DND-41 (cell line): Measurements from ENCODE around the gene CHMP4A.
A peak's percentile ranks its signal among the peaks of the same experiment; 100 is the strongest.

Source experiments
- ATAC-seq: fragments of 200-7000 bp; cut with Tn5 transposase; 3 replicates; pipeline ENCODE4 v1.9.1; 2021; ENCODE audit warnings: low read depth; ENCODE audit not compliant: insufficient read depth
- DNase-seq: peaks from one replicate; pipeline ENCODE4 v3.0.0-alpha.2; 2020
- H2AFZ ChIP-seq: 2 replicates; pipeline ENCODE4 v1.6.0; 2012; ENCODE audit warnings: low read depth, low read length
- H3K27ac ChIP-seq: 2 replicates; pipeline ENCODE4 v1.5.1; 2012; ENCODE audit warnings: low read length, inconsistent platforms
- H3K27me3 ChIP-seq: fragments of 200-600 bp; sonication (generic); 2 replicates; pipeline ENCODE4 v1.6.0; 2012; ENCODE audit warnings: low read length, mild to moderate bottlenecking, inconsistent platforms; ENCODE audit not compliant: insufficient read depth, poor library complexity
- H3K36me3 ChIP-seq: 2 replicates; pipeline ENCODE4 v1.5.1; 2012; ENCODE audit warnings: low read length, inconsistent platforms; ENCODE audit not compliant: insufficient read depth
- H3K4me1 ChIP-seq: 2 replicates; pipeline ENCODE4 v1.5.1; 2012; ENCODE audit warnings: mild to moderate bottlenecking, low read length; ENCODE audit not compliant: insufficient read depth
- H3K4me2 ChIP-seq: 2 replicates; pipeline ENCODE4 v1.6.0; 2012; ENCODE audit warnings: mild to moderate bottlenecking, moderate library complexity, low read length, inconsistent platforms; ENCODE audit not compliant: insufficient read depth
- H3K4me3 ChIP-seq, 2 experiments: fragments of 200-600 bp in 1 of 2; shearing (Covaris generic) in 1 of 2; 2 replicates each; pipeline ENCODE4 v1.5.1; 2012 to 2016; ENCODE audit warnings: inconsistent platforms in 2 of 2, low read length in 2 of 2, mild to moderate bottlenecking in 2 of 2, low read depth in 1 of 2, moderate library complexity in 1 of 2
- H3K79me2 ChIP-seq: 2 replicates; pipeline ENCODE4 v1.6.0; 2012; ENCODE audit warnings: low read length, inconsistent platforms; ENCODE audit not compliant: insufficient read depth
- H3K9ac ChIP-seq: 2 replicates; pipeline ENCODE4 v1.6.0; 2012; ENCODE audit warnings: low read depth, mild to moderate bottlenecking, inconsistent platforms, low read length, moderate library complexity
- H3K9me3 ChIP-seq: 2 replicates; pipeline ENCODE4 v1.5.1; 2012; ENCODE audit warnings: low read length, moderate library complexity, mild to moderate bottlenecking, inconsistent platforms; ENCODE audit not compliant: insufficient read depth, severe bottlenecking
- H4K20me1 ChIP-seq: 2 replicates; pipeline ENCODE4 v1.6.0; 2012; ENCODE audit warnings: low read length; ENCODE audit not compliant: insufficient read depth
- EZH2 ChIP-seq: IDR thresholded peaks from 3 replicates; pipeline ENCODE4 v1.6.1; 2012; ENCODE audit warnings: borderline replicate concordance, low read depth, mild to moderate bottlenecking, moderate library complexity, low read length, inconsistent platforms; ENCODE audit not compliant: severe bottlenecking
- TF ChIP-seq, protein P1 (sequence below): IDR thresholded peaks from 2 replicates; pipeline ENCODE4 v1.5.1; 2012; ENCODE audit warnings: borderline replicate concordance, low read length, moderate library complexity, mild to moderate bottlenecking; ENCODE audit not compliant: poor library complexity, severe bottlenecking; ENCODE audit errors: extremely low read depth

The CHMP4A gene

GRCh38 chr14:24176599-24176998 is 36.7 kb downstream of the CHMP4A start:
- Histone ChIP-seq H3K36me3 (peaks cover 34% of the 10 kb centered on the region), H3K79me2 (no peaks in the 10 kb centered on the region), H3K4me1 (no peaks in the 10 kb centered on the region), H3K9ac (no peak overlapping the region), H3K9me3 (no peaks in the 10 kb centered on the region), H2AFZ (no peak overlapping the region), H3K27me3 (no peaks in the 10 kb centered on the region), H3K4me3 (no peak overlapping the region), H3K27ac (no peak overlapping the region), H3K4me2 (no peak overlapping the region), H4K20me1 (peaks cover 10% of the 10 kb centered on the region; the same call in 1 of the 2 replicates)
- TF ChIP-seq EZH2 = no peak
- TF ChIP-seq, protein P1, sequence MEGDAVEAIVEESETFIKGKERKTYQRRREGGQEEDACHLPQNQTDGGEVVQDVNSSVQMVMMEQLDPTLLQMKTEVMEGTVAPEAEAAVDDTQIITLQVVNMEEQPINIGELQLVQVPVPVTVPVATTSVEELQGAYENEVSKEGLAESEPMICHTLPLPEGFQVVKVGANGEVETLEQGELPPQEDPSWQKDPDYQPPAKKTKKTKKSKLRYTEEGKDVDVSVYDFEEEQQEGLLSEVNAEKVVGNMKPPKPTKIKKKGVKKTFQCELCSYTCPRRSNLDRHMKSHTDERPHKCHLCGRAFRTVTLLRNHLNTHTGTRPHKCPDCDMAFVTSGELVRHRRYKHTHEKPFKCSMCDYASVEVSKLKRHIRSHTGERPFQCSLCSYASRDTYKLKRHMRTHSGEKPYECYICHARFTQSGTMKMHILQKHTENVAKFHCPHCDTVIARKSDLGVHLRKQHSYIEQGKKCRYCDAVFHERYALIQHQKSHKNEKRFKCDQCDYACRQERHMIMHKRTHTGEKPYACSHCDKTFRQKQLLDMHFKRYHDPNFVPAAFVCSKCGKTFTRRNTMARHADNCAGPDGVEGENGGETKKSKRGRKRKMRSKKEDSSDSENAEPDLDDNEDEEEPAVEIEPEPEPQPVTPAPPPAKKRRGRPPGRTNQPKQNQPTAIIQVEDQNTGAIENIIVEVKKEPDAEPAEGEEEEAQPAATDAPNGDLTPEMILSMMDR = no peak
- no peak for ATAC-seq
- no peak for DNase-seq

- H3K27me3 ChIP-seq = no peaks in the 10 kb centered on the region
- H4K20me1 ChIP-seq = no peaks in the 10 kb centered on the region
- no peak overlapping the region for H3K9ac ChIP-seq
- DNase-seq = peak; percentile 25
- no peak overlapping the region for H3K4me3 ChIP-seq
- H3K79me2 ChIP-seq = no peaks in the 10 kb centered on the region
- H3K4me1 ChIP-seq = no peaks in the 10 kb centered on the region
- H3K4me2 ChIP-seq = no peak overlapping the region
- no peak overlapping the region for H2AFZ ChIP-seq
- no peak for TF ChIP-seq EZH2
- TF ChIP-seq, protein P1 = no peak
- peak; percentile 23; the same call in 2 of the 3 replicates for ATAC-seq
- no peak overlapping the region for H3K27ac ChIP-seq
- no peaks in the 10 kb centered on the region for H3K9me3 ChIP-seq
- H3K36me3 ChIP-seq = no peaks in the 10 kb centered on the region
These were observed 40.4 kb downstream of the CHMP4A start for GRCh38 chr14:24172871-24173281.

GRCh38 chr14:24172261-24172860 is 40.9 kb downstream of the CHMP4A start:
- Histone ChIP-seq H3K27me3 (no peaks in the 10 kb centered on the region), H3K4me1 (no peaks in the 10 kb centered on the region), H3K4me3 (no peak overlapping the region), H3K27ac (no peak overlapping the region), H3K79me2 (no peaks in the 10 kb centered on the region), H2AFZ (no peak overlapping the region), H3K36me3 (no peaks in the 10 kb centered on the region), H3K9me3 (no peaks in the 10 kb centered on the region), H4K20me1 (no peaks in the 10 kb centered on the region), H3K4me2 (no peak overlapping the region), H3K9ac (no peak overlapping the region)
- no peak for TF ChIP-seq EZH2
- TF ChIP-seq, protein P1 = no peak
- no peak for DNase-seq
- no peak for ATAC-seq
